ENCODE results near the gene CREG1. TPM values are rescaled to one million over a fixed set of nuclear protein-coding genes. Genes with fewer than 3 reads are reported as not detected.

Gene CREG1
- 10 to 100 TPM; 82.7 to 97.4 (median 93.5) TPM for total RNA-seq
- 64.6 TPM for polyA plus RNA-seq
- long read RNA-seq, donor 1, transcript CREG1-201 (4 exons, 1,974 nt): major isoform, 420 of 426 reads
- long read RNA-seq, donor 1, partial matches to known transcripts: 2 of 426 reads
- long read RNA-seq, donor 1, other reads (novel, unspliced or antisense): 4 of 426 reads
- long read RNA-seq, donor 2, transcript CREG1-201 (4 exons, 1,974 nt): major isoform, 153 of 158 reads
- long read RNA-seq, donor 2, partial matches to known transcripts: 0 of 158 reads
- long read RNA-seq, donor 2, other reads (novel, unspliced or antisense): 5 of 158 reads
- long read RNA-seq, donor 3, transcript CREG1-201 (4 exons, 1,974 nt): major isoform, 944 of 969 reads
- long read RNA-seq, donor 3, partial matches to known transcripts: 8 of 969 reads
- long read RNA-seq, donor 3, other reads (novel, unspliced or antisense): 17 of 969 reads
- long read RNA-seq, donor 4, transcript CREG1-201 (4 exons, 1,974 nt): major isoform, 211 of 215 reads
- long read RNA-seq, donor 4, partial matches to known transcripts: 0 of 215 reads
- long read RNA-seq, donor 4, other reads (novel, unspliced or antisense): 4 of 215 reads

GRCh38 chr1:167553136-167554027 is at the start of gene CREG1:
CREG1 (minus strand) TSS chr1:167553762.
- Histone ChIP-seq H3K27ac (ENCODE audit: low read length) (peak within 1 kb of the TSS; percentile 61), H3K4me1 (ENCODE audit: control insufficient read depth, insufficient read depth, low read length) (peaks cover 4% of the 10 kb centered on the region), H3K9me3 (ENCODE audit: control insufficient read depth, low read length) (no peaks in the 10 kb centered on the region), H3K27me3 (ENCODE audit: control insufficient read depth, insufficient read depth) (no peaks in the 10 kb centered on the region), H3K4me3 (ENCODE audit: low read length) (peak within 1 kb of the TSS; percentile 66)
- ATAC-seq (peak; percentile 99 to 100), DNase-seq (peak; percentile 96 to 99 (median 98))
- 1% methylated on average over 90 of the region's 90 CpGs for WGBS
- intact Hi-C loops (cut with DNase I): no loop called here

- 75% methylated on average over 8 of the region's 8 CpGs for WGBS
- ATAC-seq (no peak), DNase-seq (no peak)
- peaks cover 8% of the 10 kb centered on the region for H3K4me1 ChIP-seq (ENCODE audit: control insufficient read depth, insufficient read depth, low read length)
- intact Hi-C loops (cut with DNase I): loop anchor here in 3 of 4 donors (5.0 to 10.0 kb wide), 2 partner anchors 84 to 202 kb away; no protein-coding TSS in a partner anchor
- H3K27ac ChIP-seq (ENCODE audit: low read length): no peak overlapping the region
- no peaks in the 10 kb centered on the region for H3K27me3 ChIP-seq (ENCODE audit: control insufficient read depth, insufficient read depth)
- H3K4me3 ChIP-seq (ENCODE audit: low read length): no peak overlapping the region
- H3K9me3 ChIP-seq (ENCODE audit: control insufficient read depth, low read length): peaks cover 3% of the 10 kb centered on the region
Measured at GRCh38 chr1:167602840-167603239, 49.3 kb upstream of the CREG1 start.

GRCh38 chr1:167601442-167602383 is 48.2 kb upstream of the CREG1 start:
- DNase-seq (peak; percentile 41 to 71 (median 56)), ATAC-seq (peak; percentile 63 to 79)
- Histone ChIP-seq H3K27ac (ENCODE audit: low read length) (peak overlapping the region; percentile 20), H3K4me3 (ENCODE audit: low read length) (no peak overlapping the region), H3K27me3 (ENCODE audit: control insufficient read depth, insufficient read depth) (no peaks in the 10 kb centered on the region), H3K9me3 (ENCODE audit: control insufficient read depth, low read length) (no peaks in the 10 kb centered on the region), H3K4me1 (ENCODE audit: control insufficient read depth, insufficient read depth, low read length) (peaks cover 8% of the 10 kb centered on the region)
- 64% methylated on average over 8 of the region's 8 CpGs for WGBS
- intact Hi-C loops (cut with DNase I): loop anchor here (2.0 to 10.0 kb wide), 3 partner anchors 86 to 203 kb away; no protein-coding TSS in a partner anchor

GRCh38 chr1:167599957-167600581 is 46.5 kb upstream of the CREG1 start:
- peak; percentile 67 to 77 for ATAC-seq
- peaks cover 8% of the 10 kb centered on the region for H3K4me1 ChIP-seq (ENCODE audit: control insufficient read depth, insufficient read depth, low read length)
- DNase-seq: peak in 2 of 3 donors; percentile 30 to 60
- WGBS: 11% methylated on average over 5 of the region's 5 CpGs
- intact Hi-C loops (cut with DNase I): loop anchor here (1.0 to 10.0 kb wide), 4 partner anchors 87 to 205 kb away; no protein-coding TSS in a partner anchor
- H3K27me3 ChIP-seq (ENCODE audit: control insufficient read depth, insufficient read depth): no peaks in the 10 kb centered on the region
- no peaks in the 10 kb centered on the region for H3K9me3 ChIP-seq (ENCODE audit: control insufficient read depth, low read length)
- no peak overlapping the region for H3K4me3 ChIP-seq (ENCODE audit: low read length)
- H3K27ac ChIP-seq (ENCODE audit: low read length): no peak overlapping the region

- no peak overlapping the region for H3K27ac ChIP-seq (ENCODE audit: low read length)
- DNase-seq (no peak), ATAC-seq (no peak)
- H3K4me1 ChIP-seq (ENCODE audit: control insufficient read depth, insufficient read depth, low read length): no peaks in the 10 kb centered on the region
- intact Hi-C loops (cut with DNase I): no loop called here
- no peak overlapping the region for H3K4me3 ChIP-seq (ENCODE audit: low read length)
- no peaks in the 10 kb centered on the region for H3K9me3 ChIP-seq (ENCODE audit: control insufficient read depth, low read length)
- WGBS: 67% methylated on average over 6 of the region's 6 CpGs
- H3K27me3 ChIP-seq (ENCODE audit: control insufficient read depth, insufficient read depth): no peaks in the 10 kb centered on the region
Measured at GRCh38 chr1:167594822-167595221, 41.3 kb upstream of the CREG1 start.

GRCh38 chr1:167593860-167594259 is 40.3 kb upstream of the CREG1 start:
- Histone ChIP-seq H3K4me3 (ENCODE audit: low read length) (no peak overlapping the region), H3K27ac (ENCODE audit: low read length) (no peak overlapping the region), H3K4me1 (ENCODE audit: control insufficient read depth, insufficient read depth, low read length) (no peaks in the 10 kb centered on the region), H3K27me3 (ENCODE audit: control insufficient read depth, insufficient read depth) (no peaks in the 10 kb centered on the region), H3K9me3 (ENCODE audit: control insufficient read depth, low read length) (no peaks in the 10 kb centered on the region)
- WGBS: 70% methylated on average over 5 of the region's 5 CpGs
- ATAC-seq (no peak), DNase-seq (no peak)
- intact Hi-C loops (cut with DNase I): no loop called here

- DNase-seq: no peak
- Histone ChIP-seq H3K27ac (ENCODE audit: low read length) (no peak overlapping the region), H3K4me1 (ENCODE audit: control insufficient read depth, insufficient read depth, low read length) (no peaks in the 10 kb centered on the region), H3K9me3 (ENCODE audit: control insufficient read depth, low read length) (no peaks in the 10 kb centered on the region), H3K4me3 (ENCODE audit: low read length) (no peak overlapping the region), H3K27me3 (ENCODE audit: control insufficient read depth, insufficient read depth) (no peaks in the 10 kb centered on the region)
- intact Hi-C loops (cut with DNase I): no loop called here
- ATAC-seq: no peak
Measured at GRCh38 chr1:167592475-167592874, 38.9 kb upstream of the CREG1 start.

- Histone ChIP-seq H3K4me3 (ENCODE audit: low read length) (no peak overlapping the region), H3K27ac (ENCODE audit: low read length) (no peak overlapping the region), H3K27me3 (ENCODE audit: control insufficient read depth, insufficient read depth) (no peaks in the 10 kb centered on the region), H3K9me3 (ENCODE audit: control insufficient read depth, low read length) (no peaks in the 10 kb centered on the region), H3K4me1 (ENCODE audit: control insufficient read depth, insufficient read depth, low read length) (no peaks in the 10 kb centered on the region)
- ATAC-seq (no peak), DNase-seq (no peak)
- intact Hi-C loops (cut with DNase I): no loop called here
- whole genome bisulfite sequencing: 81% methylated on average over 2 of the region's 2 CpGs
Measured at GRCh38 chr1:167588361-167588760, 34.8 kb upstream of the CREG1 start.

GRCh38 chr1:167587872-167588271 is 34.3 kb upstream of the CREG1 start:
- DNase-seq (no peak), ATAC-seq (no peak)
- 82% methylated on average over 1 of the region's 1 CpG for WGBS
- Histone ChIP-seq H3K9me3 (ENCODE audit: control insufficient read depth, low read length) (no peaks in the 10 kb centered on the region), H3K4me1 (ENCODE audit: control insufficient read depth, insufficient read depth, low read length) (no peaks in the 10 kb centered on the region), H3K27ac (ENCODE audit: low read length) (no peak overlapping the region), H3K4me3 (ENCODE audit: low read length) (no peak overlapping the region), H3K27me3 (ENCODE audit: control insufficient read depth, insufficient read depth) (no peaks in the 10 kb centered on the region)
- intact Hi-C loops (cut with DNase I): no loop called here

GRCh38 chr1:167587342-167587741 is 33.8 kb upstream of the CREG1 start:
- Histone ChIP-seq H3K4me3 (ENCODE audit: low read length) (no peak overlapping the region), H3K27ac (ENCODE audit: low read length) (no peak overlapping the region), H3K9me3 (ENCODE audit: control insufficient read depth, low read length) (no peaks in the 10 kb centered on the region), H3K4me1 (ENCODE audit: control insufficient read depth, insufficient read depth, low read length) (no peaks in the 10 kb centered on the region), H3K27me3 (ENCODE audit: control insufficient read depth, insufficient read depth) (no peaks in the 10 kb centered on the region)
- ATAC-seq (no peak), DNase-seq (no peak)
- WGBS: 100% methylated on average over 2 of the region's 2 CpGs
- intact Hi-C loops (cut with DNase I): no loop called here

All from right cardiac atrium (tissue), 5 donors.